NK-92 (cell line): ENCODE data around the gene ENTPD8.

ENCODE experiments used
- DNase-seq: peaks from one replicate; lab custom pipeline; 2025; ENCODE audit not compliant: unreplicated experiment; lab: John Stamatoyannopoulos, UW

ENTPD8 gene

DNA sequence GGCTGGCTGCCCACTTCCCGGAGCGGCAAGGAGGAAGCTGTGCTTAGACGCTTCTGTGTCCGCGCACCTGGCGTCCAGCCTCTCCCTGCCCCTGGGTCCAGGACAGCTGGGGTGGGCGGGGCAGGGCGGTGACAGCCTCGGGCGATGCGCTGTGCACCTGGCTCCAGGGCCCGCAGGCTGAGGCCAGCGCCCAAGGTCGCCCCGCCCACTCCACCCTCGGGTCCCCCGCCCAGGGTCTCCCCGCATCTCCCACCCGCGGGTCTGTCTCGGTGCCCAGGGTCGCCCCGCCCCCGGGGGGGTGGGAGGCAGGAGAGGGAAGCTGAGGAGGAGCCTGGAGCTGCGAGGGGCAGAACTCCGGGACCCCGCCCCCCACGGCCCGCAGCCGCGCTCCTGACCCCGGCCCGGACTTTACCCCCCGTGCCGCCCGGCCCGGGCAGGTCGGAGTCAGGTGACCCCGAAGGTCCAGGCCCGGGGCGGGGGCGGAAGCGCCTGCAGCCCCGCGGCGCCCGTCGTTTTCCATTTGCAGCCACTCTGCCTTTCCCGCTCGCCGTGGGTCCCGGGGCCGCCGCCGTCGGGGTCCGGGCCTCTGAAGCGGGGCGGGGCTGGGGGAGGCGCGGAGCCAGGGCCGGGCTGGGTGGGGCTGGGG, at the start of gene ENTPD8:
TSS of gene ENTPD8 (minus strand) at position 69 of the 646 bp plus-strand sequence. CDS start 3,072 bp downstream, outside the sequence.
- DNase-seq = no peak

DNA sequence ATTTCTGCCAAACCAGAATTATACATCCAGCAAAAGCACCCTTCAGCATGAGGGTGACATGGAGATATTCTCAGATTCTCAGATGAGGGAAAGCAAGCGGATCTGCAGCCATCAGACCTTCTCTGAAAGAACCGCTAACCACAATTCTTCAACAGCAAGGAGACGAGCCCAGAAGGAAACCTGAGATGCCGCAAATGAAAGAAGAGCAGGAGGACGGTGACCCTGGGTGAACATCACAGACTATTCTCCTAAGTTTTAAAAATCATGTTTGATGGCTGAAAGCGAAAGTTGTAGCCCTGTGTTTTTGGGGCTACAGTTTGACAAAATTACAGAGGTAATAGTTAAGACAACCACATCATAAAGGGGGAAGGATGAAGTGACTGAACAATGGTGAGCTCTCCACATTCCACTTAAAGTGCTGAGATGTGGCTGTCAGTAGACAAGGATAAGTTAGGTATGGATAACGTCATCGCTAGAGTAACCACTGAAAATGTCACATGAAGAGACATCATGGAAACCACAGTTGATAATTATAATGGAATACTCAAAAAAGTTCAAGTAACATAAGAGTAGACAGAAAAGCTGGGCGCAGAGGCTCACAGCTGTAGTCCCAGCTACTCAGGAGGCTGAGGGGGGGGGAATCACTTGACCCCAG, 49.5 kb upstream of the ENTPD8 start:
- no peak for DNase-seq

GRCh38 chr9:137488906-137489305, 47.7 kb upstream of the ENTPD8 start:
- no peak for DNase-seq

- no peak for DNase-seq
Observed at GRCh38 chr9:137488327-137488653, 47.1 kb upstream of the ENTPD8 start.

GRCh38 chr9:137487454-137488326, 46.5 kb upstream of the ENTPD8 start:
- DNase-seq = no peak

DNA sequence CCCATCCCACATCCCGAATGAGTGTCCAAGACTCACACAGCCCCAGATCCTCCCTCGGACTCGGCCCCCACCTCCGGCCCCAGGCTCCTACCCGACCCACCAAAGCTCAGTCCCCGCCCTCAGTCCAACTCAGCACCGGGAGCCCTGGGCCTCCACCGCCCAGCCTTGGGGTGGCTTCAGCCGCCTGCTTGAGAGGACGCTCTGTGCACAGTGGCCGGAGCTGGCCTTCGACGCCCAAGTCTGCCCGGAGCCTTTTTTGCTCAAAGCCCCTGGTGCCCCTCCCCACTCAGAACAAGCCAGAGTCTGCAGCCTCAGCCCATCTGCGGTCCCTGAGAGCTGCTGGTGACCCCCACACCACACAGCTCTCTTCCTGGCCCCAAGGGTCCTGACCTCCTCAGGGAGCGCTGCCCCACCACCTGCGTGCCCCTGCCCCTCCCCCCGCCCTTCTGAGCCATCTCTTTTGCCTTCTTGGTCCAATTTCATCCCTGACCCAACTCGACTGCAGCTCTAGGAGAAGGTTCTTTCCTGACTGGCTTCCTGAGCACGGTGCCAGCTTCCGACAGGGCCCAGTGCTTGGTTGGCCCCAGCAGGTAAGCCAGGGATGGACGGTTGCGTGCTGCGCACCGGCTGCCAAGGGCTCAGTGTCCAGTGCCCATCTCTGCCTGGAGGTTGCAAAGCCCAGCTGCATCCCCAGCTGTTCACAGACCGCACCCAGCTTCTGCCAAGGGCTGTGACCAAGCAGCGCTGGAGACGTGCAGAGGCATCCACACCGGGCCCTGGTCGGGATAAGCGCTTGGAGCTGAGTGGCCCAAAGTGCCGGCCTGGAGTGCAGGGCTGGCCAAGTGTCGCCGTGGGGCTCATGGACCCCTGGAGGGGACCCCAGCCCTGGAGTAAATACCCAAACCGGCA, 45.6 kb upstream of the ENTPD8 start:
- no peak for DNase-seq

GRCh38 chr9:137486141-137486490, 45.0 kb upstream of the ENTPD8 start:
- DNase-seq = no peak

GRCh38 chr9:137485343-137486140, 44.4 kb upstream of the ENTPD8 start:
- DNase-seq = no peak

GRCh38 chr9:137484551-137485315, 43.6 kb upstream of the ENTPD8 start:
- no peak for DNase-seq

DNA sequence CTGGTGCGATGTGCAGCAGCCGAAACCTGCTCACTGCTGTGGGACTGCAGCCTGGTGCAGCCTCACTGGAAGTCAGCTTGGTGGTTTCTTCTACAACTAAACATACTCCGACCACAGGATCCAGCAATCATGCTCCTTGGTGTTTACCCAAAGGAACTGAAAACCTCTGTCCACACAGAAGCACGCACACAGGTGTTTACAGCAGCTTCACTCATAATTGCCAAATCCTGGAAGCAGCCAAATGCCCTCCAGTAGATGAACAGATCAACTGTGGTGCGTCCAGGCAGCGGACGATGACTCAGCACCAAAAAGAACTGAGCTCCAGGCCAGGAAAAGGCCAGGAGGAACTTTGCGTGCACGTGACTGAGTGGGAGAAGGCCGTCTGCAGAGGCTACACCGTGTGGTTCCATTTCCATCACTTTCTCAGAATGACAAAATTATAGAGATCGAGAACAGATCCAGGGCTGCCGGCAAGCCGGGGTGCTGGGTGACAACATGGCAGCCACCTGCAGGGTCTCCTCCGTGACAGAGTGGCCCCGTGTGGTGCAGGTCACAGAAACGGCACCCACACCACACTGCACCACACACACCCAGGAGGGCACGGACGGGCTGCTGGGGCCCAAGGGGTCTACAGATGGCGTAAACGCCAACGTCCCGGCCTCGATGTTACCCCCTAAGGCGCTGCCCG, 41.1 kb upstream of the ENTPD8 start:
- DNase-seq = no peak

- DNase-seq = no peak
Observed at GRCh38 chr9:137480686-137481683, 39.8 kb upstream of the ENTPD8 start.

- no peak for DNase-seq
Observed at GRCh38 chr9:137479892-137480685, 38.9 kb upstream of the ENTPD8 start.

- no peak for DNase-seq
Observed at GRCh38 chr9:137478962-137479861, 38.1 kb upstream of the ENTPD8 start.

DNA sequence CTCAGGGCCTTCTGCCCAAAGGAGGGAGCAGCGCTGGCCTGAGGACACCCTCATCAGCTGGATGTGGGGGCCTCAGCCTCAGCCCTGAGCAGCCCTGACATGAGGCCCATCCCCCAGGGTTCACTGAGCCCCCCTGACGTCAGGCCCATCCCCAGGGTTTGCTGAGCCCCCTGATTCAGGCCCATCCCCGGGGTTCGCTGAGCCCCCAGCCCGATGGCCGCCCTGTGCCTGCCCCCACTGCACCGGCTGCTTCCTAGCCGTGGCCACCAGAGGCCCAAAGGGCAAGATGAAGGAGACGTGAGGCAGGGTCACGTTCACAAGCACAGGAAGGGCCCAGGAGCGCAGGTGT, 37.4 kb upstream of the ENTPD8 start:
- DNase-seq = no peak

DNA sequence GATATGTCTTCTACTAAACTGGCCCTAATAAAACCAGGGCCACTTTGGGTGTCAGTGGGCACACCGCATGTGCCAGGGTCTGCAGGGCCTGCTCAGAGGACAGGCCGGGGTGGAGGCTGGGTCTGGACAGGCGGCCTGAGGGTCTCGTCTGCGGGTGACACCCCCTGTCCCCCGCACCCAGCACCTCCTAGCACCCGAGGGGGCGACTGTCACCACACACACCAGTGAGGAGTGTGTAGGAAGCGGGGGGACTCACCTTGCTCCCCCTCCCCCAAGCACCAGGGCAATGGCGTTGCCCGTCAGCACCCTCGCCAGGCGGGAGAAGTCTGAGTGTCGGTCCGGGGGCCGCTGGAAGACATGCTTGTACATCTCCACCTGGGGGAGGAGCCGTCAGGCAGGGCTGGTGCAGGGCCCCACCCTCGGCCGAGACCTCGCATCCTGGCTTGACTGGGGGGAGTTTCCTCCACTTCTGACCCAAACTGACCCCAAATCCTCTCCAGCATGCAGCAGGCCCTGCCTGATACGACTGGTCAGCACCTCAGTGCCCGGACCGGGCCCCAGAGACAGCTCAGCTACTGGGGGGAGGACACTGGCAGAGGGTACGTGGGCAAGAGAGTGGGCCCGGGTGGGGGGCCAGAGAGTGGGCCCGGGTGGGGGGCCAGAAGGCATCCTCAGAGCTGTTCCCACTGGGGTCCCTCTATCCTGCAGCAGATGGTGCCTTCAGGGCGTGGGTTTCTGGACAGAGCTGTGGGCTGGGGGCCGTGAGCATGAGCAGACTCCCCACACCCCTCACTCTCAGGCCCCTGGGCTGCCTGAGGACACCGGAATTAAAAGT, 36.8 kb upstream of the ENTPD8 start:
- DNase-seq = no peak
